ENCODE results near the gene KLHL2.
A peak's percentile ranks its signal among the peaks of the same experiment; 100 is the strongest.
"Not testable (repeated sequence)": the region's sequence is repeated elsewhere in the genome, so short reads cannot be mapped to it uniquely, and the experiment has no call there.

The KLHL2 gene, protein sequence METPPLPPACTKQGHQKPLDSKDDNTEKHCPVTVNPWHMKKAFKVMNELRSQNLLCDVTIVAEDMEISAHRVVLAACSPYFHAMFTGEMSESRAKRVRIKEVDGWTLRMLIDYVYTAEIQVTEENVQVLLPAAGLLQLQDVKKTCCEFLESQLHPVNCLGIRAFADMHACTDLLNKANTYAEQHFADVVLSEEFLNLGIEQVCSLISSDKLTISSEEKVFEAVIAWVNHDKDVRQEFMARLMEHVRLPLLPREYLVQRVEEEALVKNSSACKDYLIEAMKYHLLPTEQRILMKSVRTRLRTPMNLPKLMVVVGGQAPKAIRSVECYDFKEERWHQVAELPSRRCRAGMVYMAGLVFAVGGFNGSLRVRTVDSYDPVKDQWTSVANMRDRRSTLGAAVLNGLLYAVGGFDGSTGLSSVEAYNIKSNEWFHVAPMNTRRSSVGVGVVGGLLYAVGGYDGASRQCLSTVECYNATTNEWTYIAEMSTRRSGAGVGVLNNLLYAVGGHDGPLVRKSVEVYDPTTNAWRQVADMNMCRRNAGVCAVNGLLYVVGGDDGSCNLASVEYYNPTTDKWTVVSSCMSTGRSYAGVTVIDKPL

DNA sequence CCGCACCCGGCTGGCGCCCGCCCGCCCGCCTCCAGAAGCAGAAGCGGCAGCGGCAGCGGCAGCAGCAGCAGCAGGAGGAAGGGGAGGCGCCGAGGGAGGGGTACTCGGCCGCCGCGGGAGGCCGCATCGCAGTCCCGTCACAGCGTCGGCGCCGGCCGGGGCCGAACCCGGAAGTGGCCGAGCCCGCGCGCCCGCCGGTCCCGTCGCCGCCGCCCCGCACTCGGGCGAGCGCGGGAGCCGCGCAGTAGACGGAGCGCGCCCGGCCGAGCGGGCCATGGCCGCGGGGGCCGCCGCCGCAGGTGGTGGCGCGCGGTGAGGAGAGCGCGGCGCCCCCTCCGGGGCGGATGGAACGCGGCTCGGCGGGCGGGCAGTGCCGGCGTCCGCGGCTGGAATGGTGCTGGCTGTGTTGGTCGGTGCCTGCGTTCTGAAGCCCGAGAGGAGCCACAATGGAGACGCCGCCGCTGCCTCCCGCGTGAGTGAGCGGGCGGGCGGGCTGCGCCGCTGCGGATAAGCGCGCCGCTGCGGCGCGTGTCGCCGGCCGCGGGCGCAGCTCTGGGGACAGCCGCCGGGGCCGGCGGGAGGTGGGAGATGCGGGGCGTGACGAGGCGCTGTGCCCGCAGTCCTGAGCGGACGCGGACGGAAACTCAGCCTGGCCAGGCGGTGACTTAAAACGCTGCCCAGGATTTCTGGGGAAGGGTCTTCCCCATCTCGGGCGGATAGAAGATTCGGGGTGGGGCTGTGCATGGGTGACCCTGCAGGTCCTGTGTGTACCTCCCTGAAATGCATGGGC, at the start of gene KLHL2:
Gene KLHL2 (plus strand): TSS at position 131 of the 790 bp plus-strand sequence. CDS start 316 bp downstream, at position 447.
- peak; percentile 85 for DNase-seq

DNA sequence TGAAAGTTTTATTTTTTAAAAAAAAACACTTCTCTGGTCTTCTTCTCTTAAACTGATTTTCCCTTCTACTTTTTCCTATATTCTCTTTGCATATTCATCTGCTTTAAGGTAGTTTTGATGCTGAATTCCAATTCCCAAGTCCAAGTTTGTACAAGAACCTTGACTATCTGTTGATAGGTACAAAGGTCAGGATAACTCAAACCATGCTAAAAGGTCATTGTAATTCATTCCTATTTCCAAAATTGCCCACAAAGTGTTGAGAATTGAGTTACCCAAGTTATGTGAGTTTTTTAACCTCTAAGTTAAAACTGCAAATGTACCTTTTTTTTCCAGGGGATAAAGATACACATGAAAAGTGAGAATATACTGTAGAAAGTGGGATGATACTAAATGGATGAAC, 48.6 kb upstream of the KLHL2 start:
- DNase-seq: no peak

DNA sequence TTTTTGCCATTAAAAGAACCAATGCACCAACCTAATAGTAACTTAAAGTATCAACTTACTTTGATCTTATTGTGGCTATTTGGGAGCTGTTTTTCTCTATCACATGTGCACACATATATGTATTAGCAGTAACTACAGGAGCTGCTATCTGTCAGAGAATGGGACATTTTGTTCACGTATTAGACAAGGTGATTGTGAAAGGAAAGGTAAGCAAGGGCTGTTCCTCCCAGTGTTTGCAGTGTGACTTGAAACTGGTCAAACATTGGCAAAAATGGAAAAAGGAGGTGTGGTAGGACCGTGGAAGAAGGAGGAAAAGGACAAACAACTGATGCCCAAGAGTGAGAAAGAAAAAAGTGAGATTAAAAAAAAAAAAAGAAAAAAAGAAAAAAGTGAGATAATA, 43.1 kb upstream of the KLHL2 start:
- DNase-seq: no peak

DNA sequence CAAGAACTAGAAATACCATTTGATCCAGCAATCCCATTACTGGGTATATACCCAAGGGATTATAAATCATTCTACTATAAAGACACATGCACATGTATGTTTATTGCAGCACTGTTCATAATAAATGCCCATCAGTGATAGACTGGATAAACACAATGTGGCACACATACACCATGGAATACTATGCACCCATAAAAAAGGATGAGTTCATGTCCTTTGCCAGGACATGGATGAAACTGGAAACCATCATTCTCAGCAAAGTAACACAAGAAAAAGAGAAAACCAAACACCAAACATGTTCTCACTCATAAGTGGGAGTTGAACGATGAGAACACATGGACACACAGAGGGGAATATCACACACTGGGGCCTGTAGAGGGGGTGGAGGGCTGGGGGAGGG, 40.5 kb upstream of the KLHL2 start:
- DNase-seq: not testable (repeated sequence)

DNA sequence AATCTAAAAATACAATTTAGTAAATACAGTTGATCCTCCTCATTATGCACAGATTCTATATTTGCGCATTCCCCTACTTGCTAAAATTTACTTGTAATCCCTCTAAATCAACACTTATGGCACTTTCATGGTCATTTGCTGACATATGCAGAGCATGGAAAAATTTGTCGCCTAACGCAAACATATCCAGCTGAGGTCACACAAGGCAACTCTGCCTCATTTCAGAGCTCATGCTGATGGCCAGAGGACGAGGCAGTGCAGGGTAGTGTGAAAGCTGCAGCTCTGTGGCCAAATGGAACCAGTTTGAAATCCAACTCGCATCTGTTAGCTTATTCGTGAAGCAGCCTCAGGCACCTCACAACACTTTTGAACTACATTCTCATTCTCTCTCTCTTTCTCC, 39.7 kb upstream of the KLHL2 start:
- no peak for DNase-seq

DNA sequence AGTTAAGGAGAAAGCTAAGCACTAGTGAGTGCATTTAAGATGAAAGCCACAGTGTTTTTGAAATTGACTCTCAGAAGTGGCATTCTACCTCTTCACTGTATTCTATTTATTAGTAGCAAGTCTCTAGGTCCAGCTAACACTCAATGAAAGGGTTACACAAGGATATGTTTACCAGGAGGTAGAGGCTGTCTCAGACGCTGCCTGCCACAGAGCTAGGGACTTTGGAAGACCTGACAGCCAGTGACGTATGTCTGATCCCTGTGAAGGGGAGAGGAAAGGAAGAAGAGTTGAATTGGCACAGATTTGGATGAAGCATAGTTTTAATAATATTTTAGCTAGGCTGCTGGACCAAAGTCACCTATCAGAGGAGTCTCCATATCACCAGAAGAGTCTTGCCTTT, 36.5 kb upstream of the KLHL2 start:
- no peak for DNase-seq

DNA sequence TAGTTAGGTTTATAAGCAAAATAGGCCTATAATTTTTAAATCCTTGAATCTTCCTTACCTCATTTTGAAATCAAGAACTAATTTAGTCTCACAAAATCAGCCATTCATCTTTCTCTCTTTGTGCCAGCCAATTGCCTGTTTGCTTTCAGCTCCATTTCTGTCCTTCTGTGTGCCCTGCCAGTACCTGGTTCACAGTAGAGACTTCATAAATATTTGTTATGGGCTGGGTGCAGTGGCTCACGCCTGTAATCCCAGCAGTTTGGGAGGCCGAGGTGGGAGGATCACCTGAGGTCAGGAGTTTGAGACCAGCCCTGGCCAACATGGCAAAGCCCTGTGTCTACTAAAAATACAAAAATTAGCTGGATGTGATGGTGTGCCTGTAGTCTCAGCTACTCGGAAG, 31.9 kb upstream of the KLHL2 start:
- DNase-seq: not testable (repeated sequence)

DNA sequence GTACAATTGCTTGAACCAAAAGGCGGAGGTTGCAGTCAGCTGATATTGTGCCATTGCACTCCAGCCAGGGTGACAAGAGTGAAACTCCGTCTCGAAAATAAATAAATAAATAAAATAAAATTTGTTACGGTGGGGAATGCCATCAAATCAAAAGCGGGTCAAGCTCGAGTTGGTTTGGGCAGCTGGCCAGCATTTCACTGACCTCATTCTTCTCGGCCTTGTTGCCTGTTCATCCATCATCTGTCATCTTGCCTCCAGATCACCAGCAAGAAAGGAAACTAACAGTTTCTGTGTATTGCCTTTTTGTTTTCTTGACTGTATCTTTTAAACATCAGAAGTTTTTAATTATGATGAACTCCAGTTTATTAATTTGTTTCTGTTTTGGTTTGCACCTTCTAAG, 31.5 kb upstream of the KLHL2 start:
- DNase-seq: no peak

DNA sequence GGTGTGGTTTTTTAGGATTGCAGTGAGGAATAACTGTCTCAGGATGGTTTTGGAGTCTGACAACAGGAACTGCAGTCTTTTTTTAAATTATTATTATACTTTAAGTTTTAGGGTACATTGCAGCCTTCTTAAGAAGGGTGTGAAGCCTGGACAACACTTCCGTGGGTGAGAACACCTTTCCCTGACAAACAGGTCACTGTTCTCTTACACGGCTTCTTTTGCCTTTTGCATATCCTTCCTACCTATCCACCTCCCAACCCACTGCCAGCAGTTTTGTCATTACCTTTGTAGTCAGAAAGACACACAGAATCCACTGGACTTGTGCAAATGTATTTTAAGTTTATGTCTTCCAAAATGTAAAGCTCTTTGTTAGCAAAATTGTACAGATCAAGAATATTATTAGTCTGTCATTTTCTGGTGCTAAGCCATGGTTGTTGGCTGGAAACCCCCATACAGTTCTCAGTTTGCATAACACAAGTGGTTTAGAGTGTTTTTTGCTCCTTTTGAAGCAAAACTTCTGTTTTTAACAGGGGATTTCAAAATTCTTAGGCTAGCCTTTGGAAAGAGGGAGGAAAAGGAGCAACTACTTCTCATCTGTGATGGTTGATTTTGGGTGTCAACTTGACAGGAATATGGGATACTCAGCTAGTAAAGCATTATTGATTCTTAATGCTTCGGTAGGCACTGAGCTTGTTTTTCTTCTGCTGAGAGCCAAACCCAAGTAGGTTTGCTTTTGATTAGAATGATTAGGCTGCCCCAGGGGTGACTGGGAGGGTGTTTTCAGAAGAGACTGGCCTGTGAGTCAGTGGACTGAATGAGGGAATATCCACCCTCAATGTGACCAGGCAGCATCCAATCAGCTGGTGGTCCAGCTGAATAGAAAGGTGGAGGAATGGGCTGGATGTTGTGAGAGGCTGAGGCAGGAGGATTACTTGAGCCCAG, 29.4 kb upstream of the KLHL2 start:
- DNase-seq: no peak

DNA sequence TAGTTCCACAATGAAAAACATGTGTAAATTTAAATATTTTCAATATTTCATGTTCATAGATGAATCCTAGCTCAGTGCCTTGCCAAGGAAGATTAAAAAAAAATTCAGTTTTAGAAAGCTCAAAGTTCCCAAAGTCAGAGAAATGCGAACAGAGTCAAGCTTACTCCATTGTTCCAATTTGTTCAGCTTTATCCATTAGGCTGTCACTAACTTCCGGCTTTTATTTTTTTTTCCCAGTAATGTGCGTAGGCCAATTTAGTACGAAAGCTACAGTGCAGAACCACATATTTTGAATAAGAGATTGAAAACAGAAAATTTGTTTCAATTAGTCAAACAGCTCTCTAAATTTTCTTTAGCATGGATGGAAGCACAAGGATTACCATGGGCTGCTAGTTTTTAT, 23.1 kb upstream of the KLHL2 start:
- no peak for DNase-seq

DNA sequence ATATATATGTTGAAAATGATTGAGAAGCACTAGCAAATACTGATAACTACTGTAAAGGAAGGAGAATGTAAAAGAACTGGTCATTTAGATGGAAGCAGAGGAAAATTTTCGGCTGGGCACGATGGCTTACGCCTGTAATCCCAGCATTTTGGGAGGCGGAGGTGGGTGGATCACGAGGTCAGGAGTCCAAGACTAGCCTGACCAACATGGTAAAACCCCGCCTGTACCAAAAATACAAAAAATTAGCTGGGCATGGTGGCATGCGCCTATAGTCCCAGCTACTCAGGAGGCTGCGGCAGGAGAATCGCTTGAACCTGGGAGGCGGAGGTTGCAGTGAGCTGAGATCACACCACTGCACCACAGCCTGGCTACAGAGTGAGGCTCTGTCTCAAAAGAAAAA, 22.4 kb upstream of the KLHL2 start:
- DNase-seq: not testable (repeated sequence)

DNA sequence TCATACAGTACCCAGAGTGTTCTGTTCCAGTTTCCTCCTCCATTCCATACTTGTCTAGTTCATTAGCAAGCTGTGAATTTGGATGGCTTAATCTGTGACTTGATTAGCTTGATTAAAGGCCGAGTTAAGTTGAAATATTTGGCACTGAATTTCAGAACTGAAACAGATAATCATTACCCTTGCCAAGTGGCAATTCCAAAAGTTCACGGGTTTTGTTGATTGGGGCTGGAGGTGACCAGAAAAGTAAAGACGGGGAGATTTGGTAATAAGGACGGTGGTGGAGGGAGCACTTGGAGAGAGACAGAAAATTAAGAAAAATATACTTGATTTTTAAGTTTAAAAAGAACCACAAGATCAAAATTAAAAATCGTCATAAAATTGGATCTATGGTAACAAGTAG, 21.9 kb upstream of the KLHL2 start:
- DNase-seq: no peak

DNA sequence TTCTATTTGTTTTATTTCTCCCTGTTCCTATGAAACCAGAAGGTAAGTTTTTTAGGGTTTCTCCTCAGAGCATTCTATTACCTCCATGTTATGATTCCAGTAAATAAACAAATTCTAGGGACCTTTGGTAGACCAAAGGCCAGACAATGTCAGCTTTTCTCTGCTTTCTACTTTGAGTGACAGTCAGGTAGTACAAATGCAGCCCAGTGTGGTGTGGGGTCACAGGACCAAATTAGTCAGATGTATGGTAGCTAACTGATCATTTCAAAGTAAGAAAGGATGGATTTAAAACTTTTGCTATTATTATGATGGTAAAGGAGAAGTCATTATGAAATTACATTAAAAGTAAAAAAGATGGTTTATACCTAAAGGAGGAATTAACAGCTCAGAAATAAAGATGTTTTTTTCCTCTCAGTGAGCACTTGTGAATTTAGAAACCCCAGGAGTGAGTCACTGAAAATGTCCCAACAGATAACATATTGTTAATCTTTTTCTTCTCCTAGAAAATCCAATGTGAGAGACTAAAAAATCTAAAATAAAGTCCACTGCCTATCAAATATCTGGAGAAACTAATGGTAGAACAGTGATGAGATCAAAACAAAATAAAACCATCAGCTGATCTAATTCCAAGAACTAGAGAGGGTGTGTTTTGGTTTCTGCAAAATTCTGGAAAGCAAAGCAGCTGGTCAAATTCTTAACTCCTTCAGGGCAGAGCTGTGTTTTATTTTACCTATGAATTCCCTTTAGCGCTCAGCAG, 16.6 kb upstream of the KLHL2 start:
- DNase-seq: no peak

DNA sequence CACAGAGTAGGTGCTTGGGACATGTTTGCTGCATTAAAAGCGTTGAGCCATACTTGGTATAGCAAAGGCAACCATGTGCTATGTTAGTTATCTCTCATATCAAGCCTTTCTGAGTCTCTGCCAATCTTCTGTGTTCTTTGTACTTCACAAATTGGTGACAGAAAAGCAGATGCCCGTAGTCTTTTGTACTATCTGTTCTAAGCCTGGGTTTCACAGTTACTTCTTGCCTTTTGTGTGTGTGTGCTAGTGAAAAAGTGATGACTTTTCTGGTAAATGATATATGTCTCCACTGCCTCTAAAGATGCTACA, 16.1 kb upstream of the KLHL2 start:
- no peak for DNase-seq

DNA sequence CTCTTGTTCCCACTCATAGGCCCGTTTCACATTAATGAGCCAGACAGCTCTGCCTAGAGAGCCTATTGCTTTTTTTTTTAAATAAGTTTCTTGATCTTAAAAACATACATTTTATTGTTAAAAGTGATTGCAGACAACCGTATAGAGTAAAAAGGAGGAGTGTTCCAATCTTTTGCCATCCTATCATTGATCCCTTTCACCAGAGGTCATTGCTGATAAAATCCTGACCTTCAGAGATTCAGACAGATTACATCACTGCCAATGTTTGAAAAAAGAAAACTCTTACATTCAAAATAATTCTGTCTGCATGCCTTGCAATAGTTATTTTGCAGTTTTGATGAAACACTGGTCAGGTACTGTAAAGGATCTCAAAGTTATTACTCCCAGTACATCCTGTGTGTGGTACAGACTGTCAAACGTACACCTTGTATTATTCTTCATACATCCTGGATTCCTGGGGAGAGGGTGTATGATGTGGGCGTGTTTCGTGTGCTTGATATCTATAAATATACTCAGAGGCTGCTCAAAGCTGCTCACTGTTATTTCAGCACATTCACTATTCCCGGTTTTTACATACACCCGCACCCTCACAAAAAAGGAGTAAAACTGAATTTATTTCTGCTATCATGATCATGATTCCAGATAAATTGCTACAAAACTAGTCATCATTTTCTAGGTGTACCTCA, 15.4 kb upstream of the KLHL2 start:
- no peak for DNase-seq

DNA sequence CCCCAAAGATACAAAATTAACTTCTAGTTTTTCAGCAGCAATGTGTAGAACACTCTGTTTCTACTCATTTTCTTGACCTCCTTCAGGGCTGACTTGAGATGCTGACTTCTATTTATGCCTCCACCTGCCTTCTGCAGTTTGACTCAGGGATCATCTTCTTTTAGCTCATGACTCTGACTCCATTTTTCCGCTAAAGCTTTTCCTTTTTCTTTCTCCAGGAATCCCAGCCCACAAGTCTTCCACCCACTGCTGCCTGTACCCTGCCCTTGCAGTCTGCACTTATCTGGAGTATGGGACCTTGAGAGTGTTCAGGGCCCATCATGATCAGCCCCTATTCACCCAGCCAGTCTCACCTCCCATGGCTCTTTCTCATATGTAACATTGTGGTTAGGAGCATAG, 14.9 kb upstream of the KLHL2 start:
- DNase-seq: no peak

DNA sequence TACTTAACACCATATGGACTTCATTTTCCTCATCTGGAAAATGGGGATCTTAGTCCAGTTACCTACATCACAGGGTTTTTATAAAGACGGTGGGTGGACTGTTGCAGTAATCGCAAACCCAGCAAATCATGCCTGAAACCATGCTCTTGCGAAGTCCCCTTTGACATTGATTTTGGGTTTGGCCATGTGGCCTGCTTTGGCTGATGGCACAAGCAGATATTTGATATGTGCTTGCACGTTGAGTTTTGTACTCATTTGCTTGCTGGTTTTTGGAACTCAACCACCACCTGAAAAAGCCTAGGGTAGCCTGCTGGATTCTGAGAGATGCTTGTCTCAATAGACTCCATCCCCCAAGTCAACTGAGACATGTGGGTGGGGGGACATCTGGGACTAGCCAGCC, 14.4 kb upstream of the KLHL2 start:
- no peak for DNase-seq

DNA sequence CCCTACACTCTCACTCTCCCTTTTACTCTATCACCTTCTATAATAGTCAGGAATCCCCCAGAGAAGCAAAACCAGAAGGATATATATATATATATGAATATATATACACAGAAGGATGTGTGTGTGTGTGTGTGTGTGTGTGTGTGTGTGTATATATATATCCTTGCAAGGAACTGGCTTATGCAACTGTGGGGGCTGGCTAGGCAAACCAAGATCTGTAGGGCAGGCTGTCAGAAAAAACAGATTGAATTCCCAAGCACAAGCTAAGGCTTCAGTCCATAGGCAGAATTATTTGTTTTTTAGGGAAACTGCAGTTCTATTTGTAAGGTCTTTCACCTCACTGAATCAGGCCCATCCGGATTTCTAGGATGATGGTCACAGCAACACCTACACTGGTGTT, 13.0 kb upstream of the KLHL2 start:
- no peak for DNase-seq

DNA sequence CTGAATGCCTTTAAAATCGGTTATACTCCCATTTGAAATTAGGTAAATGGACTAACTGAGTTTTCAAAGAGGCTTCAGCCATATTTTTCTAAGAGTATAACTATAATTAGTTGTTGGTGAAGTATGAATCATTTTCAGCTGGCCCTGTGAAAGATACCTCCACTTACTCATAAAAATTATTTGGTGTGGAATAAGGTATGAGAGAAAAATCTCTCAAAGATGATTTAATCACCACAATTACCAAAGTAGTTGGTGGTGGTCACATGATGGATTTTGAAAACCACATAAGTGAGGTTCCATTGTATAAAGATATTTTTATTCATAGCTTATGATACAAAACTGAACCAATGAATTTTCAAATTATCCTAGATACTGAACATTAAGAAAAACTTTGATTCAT, 9.0 kb upstream of the KLHL2 start:
- no peak for DNase-seq

DNA sequence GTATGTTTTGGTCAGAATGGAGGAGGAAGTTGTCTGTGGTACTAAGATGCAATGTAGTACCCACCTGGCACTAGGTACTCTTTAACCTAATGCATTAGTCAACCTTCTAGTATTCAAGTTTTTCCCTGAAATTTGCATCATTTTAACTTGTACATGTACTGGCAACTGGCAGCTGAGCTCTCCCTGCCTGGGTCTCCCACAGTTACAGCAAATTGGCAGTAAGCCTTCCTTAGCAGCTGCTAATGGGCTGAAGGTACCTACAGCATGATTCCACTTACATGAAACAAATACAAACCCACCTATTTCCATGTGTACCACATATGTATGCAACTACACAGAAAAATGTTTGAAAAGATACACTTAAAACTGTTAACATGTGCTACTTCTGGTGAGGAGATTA, 8.1 kb upstream of the KLHL2 start:
- no peak for DNase-seq

DNA sequence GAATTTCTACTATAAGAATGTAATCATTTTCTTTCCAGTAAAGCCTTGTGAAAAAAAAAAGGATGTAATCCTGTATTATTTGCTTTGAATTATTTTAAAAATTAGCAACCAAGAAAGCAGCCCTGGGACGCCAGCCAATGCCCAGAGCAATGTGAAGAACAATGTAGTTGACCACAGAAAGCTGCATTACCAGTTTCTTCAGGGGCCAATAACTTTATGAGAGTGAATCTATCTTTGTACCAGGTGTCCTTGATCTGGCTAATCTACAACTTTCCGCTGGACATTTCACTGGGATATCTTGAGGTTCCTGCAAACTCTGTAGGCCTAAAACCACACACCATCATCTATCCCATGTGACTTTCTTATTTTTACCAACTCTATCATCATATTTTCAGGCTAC, 7.6 kb upstream of the KLHL2 start:
- DNase-seq: no peak

DNA sequence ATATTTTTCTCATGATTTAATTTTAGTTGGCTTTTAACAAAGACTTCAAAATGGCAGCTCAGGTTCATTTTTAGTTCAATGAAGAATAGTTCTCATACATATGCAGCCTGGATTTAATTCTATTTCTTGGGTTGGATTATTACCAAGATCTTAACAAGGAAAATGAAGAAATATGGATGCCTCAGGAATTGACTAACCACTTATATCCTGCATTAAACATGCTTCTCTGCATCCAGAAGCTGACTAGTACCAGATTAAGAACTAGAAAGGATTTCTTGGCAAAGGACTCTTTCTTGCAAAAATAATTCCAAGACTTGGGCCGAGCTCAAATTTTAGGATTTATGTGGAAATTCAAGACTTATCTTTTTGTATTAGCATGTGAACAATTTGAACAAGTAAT, 5.6 kb upstream of the KLHL2 start:
- no peak for DNase-seq
